HTERT RPE-1 (cell line): ENCODE measurements around the gene GPC5.

Experiments used
- in situ Hi-C: fragments of 300-500 bp; cut with MboI; formaldehyde crosslinking; loops from 4 replicates; pipeline ENCODE4 v1.14.3; 2020; ENCODE audit warnings: low sequenced_read_pairs

GPC5 gene

GRCh38 chr13:92769046-92769445 lies 1370.6 kb downstream of the GPC5 start:
- in situ Hi-C loops: no loop called here

GRCh38 chr13:92775658-92776057 lies 1377.2 kb downstream of the GPC5 start:
- in situ Hi-C loops: no loop called here

GRCh38 chr13:92781965-92782690 lies 1383.7 kb downstream of the GPC5 start:
- in situ Hi-C loops: no loop called here

GRCh38 chr13:92802776-92803175 lies 1404.4 kb downstream of the GPC5 start:
- in situ Hi-C loops: no loop called here

- in situ Hi-C loops: no loop called here
These were observed 1405.9 kb downstream of the GPC5 start for GRCh38 chr13:92804346-92804745.

- in situ Hi-C loops: no loop called here
These were observed 1406.5 kb downstream of the GPC5 start for GRCh38 chr13:92804926-92805325.

GRCh38 chr13:92805766-92806165 lies 1407.3 kb downstream of the GPC5 start:
- in situ Hi-C loops: no loop called here

GRCh38 chr13:92806215-92806614 lies 1407.8 kb downstream of the GPC5 start:
- in situ Hi-C loops: no loop called here

GRCh38 chr13:92807353-92807752 lies 1408.9 kb downstream of the GPC5 start:
- in situ Hi-C loops: no loop called here

- in situ Hi-C loops: no loop called here
These were observed 1409.5 kb downstream of the GPC5 start for GRCh38 chr13:92807966-92808365.

- in situ Hi-C loops: no loop called here
These were observed 1422.9 kb downstream of the GPC5 start for GRCh38 chr13:92821324-92821723.

- in situ Hi-C loops: no loop called here
These were observed 1424.6 kb downstream of the GPC5 start for GRCh38 chr13:92823059-92823458.

- in situ Hi-C loops: no loop called here
These were observed 1427.6 kb downstream of the GPC5 start for GRCh38 chr13:92825938-92826596.

GRCh38 chr13:92827503-92827902 lies 1429.1 kb downstream of the GPC5 start:
- in situ Hi-C loops: no loop called here

GRCh38 chr13:92829930-92830329 lies 1431.5 kb downstream of the GPC5 start:
- in situ Hi-C loops: no loop called here

- in situ Hi-C loops: no loop called here
These were observed 1432.4 kb downstream of the GPC5 start for GRCh38 chr13:92830821-92831220.

- in situ Hi-C loops: no loop called here
These were observed 1434.7 kb downstream of the GPC5 start for GRCh38 chr13:92833071-92833470.

- in situ Hi-C loops: no loop called here
These were observed 1437.8 kb downstream of the GPC5 start for GRCh38 chr13:92836171-92836570.

- in situ Hi-C loops: no loop called here
These were observed 1440.4 kb downstream of the GPC5 start for GRCh38 chr13:92838786-92839185.

- in situ Hi-C loops: no loop called here
These were observed 1443.7 kb downstream of the GPC5 start for GRCh38 chr13:92842145-92842544.

GRCh38 chr13:92843549-92843948 lies 1445.1 kb downstream of the GPC5 start:
- in situ Hi-C loops: no loop called here

GRCh38 chr13:92849381-92849780 lies 1451.0 kb downstream of the GPC5 start:
- in situ Hi-C loops: no loop called here
